Measurements from ENCODE around the gene CD38. TPM values are rescaled to one million over a fixed set of nuclear protein-coding genes. Genes with fewer than 3 reads are reported as not detected.
"Not testable (repeated sequence)": the region's sequence is repeated elsewhere in the genome, so short reads cannot be mapped to it uniquely, and the experiment has no call there.

Gene CD38
- total RNA-seq, 3 donors from 2014 or later, result 2.0 to 47.2 (median 2.6) TPM

DNA sequence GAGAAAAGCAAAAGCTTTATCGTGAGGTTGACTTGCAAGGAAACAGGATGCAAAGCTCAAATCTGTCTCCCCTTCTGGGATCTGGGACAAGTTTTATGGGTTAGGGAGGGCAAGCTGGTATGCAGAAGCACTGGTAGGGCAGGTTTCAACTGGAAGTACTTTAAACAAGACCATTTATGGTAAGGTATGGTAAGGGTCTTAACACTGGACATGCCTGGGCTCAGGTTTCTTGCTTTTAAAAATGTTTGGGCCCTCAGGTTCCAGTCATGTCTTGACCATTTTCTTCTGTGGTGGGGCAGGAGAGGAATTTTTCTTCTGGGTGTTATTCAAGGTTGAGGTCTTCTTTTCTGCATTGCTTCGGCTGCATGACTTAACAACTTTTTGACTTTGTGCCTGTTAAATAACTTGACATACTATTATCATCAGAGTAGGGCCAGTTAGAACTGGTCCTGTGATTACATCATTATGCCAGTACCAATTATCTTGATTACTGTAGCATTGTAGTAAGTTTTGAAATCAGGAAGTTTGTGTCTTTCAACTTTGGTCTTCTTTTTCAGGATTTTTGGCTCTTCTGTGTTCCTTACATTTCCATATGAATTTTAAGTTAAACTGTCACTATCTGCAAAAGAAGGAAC is 33.7 kb downstream of the CD38 start:
- no peak for DNase-seq (ENCODE audit: low spot score in 2 of 2)
- H3K27ac ChIP-seq, result no peak overlapping the region
- no peaks in the 10 kb centered on the region for H3K9me3 ChIP-seq
- no peaks in the 10 kb centered on the region for H3K27me3 ChIP-seq
- no peaks in the 10 kb centered on the region for H3K4me1 ChIP-seq
- TF ChIP-seq POLR2A (IDR thresholded peaks at IDR 0.05) (no peak), POLR2AphosphoS5 (IDR thresholded peaks at IDR 0.05) (no peak), CTCF (IDR thresholded peaks at IDR 0.05) (no peak)
- no peak overlapping the region for H3K4me3 ChIP-seq
- H3K36me3 ChIP-seq, result no peaks in the 10 kb centered on the region
- intact Hi-C loops (cut with DNase I; ENCODE audit: low total_unique reads), result no loop called here

DNA sequence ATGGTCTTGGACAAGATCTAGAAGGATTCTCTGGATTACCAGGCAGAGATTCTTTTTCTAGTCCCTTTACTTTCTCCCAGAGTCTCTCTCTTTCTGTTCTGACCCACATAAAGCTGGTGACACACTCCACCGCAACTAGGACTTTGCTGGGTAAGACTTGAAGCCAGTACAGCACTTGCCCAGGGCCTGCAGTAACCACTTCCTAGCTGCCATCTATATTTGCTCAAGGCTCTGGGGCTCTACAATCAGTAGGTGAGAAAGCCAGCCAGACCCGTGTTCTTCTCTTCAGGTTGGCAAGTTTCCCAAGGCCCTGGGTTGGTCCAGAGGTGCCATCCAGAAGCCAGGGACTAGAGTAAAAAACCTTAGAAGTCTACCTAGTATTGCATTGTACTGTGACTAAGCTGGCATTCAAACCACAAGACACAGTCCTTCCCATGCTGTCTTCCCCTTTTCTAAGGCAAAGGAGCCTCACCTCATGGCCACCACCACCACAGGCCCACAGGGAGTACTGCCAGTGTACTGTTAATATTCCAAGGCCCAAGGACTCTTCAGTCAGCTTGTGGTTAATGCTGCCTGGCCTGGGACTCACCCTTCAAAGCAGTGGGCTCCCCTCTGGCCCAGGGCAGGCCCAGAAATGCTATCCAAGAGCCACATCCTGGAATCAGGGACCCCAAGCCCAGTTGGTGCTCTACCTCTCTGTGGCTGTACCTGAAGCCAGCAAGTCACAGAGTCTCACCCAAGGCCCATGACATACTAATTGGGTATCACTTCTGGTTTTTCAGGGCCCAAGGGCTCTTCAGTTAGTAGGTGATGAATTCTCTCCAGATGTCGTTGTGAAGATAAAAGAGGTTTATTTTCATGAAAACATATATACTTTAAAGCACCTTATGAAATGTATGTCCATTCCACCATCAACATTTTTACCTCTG is 54.7 kb downstream of the CD38 start:
- TF ChIP-seq POLR2AphosphoS5 (IDR thresholded peaks at IDR 0.05) (no peak), POLR2A (IDR thresholded peaks at IDR 0.05) (no peak), CTCF (IDR thresholded peaks at IDR 0.05) (no peak)
- H3K9me3 ChIP-seq, result no peaks in the 10 kb centered on the region
- no peaks in the 10 kb centered on the region for H3K36me3 ChIP-seq
- no peaks in the 10 kb centered on the region for H3K27me3 ChIP-seq
- H3K4me1 ChIP-seq, result no peaks in the 10 kb centered on the region
- DNase-seq (ENCODE audit: low spot score in 2 of 2), result no peak
- no peak overlapping the region for H3K4me3 ChIP-seq
- intact Hi-C loops (cut with DNase I; ENCODE audit: low total_unique reads), result loop anchor here (10.0 kb wide), 1 partner anchor 1728 kb away; no protein-coding TSS in a partner anchor
- no peak overlapping the region for H3K27ac ChIP-seq

GRCh38 chr4:15833801-15834200 is 55.7 kb downstream of the CD38 start:
- Histone ChIP-seq H3K4me1 (no peaks in the 10 kb centered on the region), H3K36me3 (no peaks in the 10 kb centered on the region), H3K4me3 (no peak overlapping the region), H3K9me3 (no peaks in the 10 kb centered on the region), H3K27me3 (no peaks in the 10 kb centered on the region), H3K27ac (no peak overlapping the region)
- no peak for TF ChIP-seq POLR2AphosphoS5 (IDR thresholded peaks at IDR 0.05)
- TF ChIP-seq POLR2A (IDR thresholded peaks at IDR 0.05), result no peak
- TF ChIP-seq CTCF (IDR thresholded peaks at IDR 0.05), result no peak
- no peak for DNase-seq (ENCODE audit: low spot score in 2 of 2)
- intact Hi-C loops (cut with DNase I; ENCODE audit: low total_unique reads), result loop anchor here (10.0 kb wide), 1 partner anchor 1729 kb away; no protein-coding TSS in a partner anchor

DNA sequence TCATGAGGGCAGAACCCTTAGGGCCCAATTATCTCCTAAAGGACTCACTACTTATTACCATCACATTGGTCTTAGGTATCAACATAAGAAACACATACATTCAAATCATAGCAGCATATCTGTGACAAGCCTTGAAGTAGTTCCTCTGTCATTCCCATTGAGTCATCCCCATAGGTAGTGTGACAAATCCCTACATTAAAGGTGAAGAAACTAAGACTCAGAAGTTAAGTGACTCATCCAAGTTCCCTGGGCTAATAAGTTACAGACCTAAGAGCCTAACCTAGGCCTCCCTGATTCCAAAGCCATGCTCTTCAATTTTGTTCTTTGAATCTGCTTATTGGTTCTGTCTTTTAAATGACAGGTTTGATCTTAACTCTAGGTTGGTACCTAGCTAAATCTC is 58.2 kb downstream of the CD38 start:
- DNase-seq (ENCODE audit: low spot score in 2 of 2), result no peak
- Histone ChIP-seq H3K9me3 (no peaks in the 10 kb centered on the region), H3K36me3 (no peaks in the 10 kb centered on the region), H3K27ac (no peak overlapping the region), H3K4me3 (no peak overlapping the region), H3K4me1 (no peaks in the 10 kb centered on the region), H3K27me3 (no peaks in the 10 kb centered on the region)
- intact Hi-C loops (cut with DNase I; ENCODE audit: low total_unique reads), result loop anchor here (10.0 kb wide), 1 partner anchor 1732 kb away; no protein-coding TSS in a partner anchor
- no peak for TF ChIP-seq CTCF (IDR thresholded peaks at IDR 0.05)

- no peak overlapping the region for H3K27ac ChIP-seq
- no peaks in the 10 kb centered on the region for H3K27me3 ChIP-seq
- no peaks in the 10 kb centered on the region for H3K9me3 ChIP-seq
- no peak for TF ChIP-seq POLR2A (IDR thresholded peaks at IDR 0.05)
- no peak for TF ChIP-seq CTCF (IDR thresholded peaks at IDR 0.05)
- TF ChIP-seq POLR2AphosphoS5 (IDR thresholded peaks at IDR 0.05), result no peak
- DNase-seq (ENCODE audit: low spot score in 2 of 2), result no peak
- intact Hi-C loops (cut with DNase I; ENCODE audit: low total_unique reads), result loop anchor here (10.0 kb wide), 1 partner anchor 1733 kb away; no protein-coding TSS in a partner anchor
- H3K4me1 ChIP-seq, result no peaks in the 10 kb centered on the region
- no peak overlapping the region for H3K4me3 ChIP-seq
- H3K36me3 ChIP-seq, result no peaks in the 10 kb centered on the region
These were observed 59.5 kb downstream of the CD38 start for GRCh38 chr4:15837591-15837990.

DNA sequence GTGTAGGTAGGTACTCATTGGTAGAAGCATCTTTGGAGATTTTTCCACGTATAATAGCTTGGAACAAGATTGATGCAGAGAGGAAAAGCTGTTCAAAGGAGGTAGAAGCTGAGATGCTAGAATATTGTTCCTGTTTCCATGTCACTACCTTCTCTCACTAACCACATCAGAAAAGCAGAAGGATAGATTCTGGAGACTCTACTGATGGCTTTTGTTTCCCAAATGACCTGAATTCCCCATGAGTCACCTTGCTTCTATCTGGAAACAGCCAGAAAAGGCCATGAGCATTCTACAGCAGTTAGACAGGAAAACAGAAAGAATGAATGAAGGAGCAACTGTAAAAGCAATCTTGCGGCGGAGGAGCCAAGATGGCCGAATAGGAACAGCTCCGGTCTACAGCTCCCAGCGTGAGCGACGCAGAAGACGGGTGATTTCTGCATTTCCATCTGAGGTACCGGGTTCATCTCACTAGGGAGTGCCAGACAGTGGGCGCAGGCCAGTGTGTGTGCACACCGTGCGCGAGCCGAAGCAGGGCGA is 63.1 kb downstream of the CD38 start:
- intact Hi-C loops (cut with DNase I; ENCODE audit: low total_unique reads); H3K27me3 ChIP-seq: not testable (repeated sequence)

More for the DNA sequence above, 63.1 kb downstream of the CD38 start:
- DNase-seq (ENCODE audit: low spot score in 2 of 2); H3K9me3 ChIP-seq; H3K4me3 ChIP-seq; H3K36me3 ChIP-seq; H3K27ac ChIP-seq; H3K4me1 ChIP-seq: not testable (repeated sequence)
